ENCODE data around the gene PLEKHH1.

PLEKHH1 gene

DNA sequence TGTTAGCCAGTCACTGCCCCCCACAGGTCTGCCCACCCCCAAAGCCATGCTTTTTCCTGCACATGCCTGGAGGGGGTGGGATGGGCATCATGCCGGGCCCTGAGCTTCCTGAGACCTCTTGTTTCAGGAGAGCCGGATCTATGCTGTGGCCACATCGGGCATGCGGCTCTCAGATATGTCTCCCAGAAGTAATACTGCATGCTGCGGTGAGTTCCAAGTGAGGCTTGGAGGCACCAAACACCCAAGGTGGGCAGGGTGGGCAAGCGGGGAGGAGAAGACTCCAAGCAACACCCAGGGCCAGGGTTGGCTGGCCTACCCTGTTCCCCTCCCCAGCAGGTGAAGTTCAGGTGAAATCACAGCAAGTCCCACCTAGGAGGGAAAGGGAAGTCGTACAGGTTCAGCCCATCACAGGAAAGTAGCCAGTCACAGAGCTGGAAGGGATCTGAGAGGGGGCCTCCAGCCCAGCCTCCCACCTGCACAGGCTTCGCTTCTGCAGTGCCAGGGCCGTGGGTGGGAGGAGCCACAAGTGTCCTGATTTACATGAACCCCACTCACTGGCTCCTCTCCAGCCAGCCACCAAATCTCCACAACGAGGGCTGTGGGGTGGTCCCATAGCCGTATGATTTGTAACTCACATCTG, 36.0 kb downstream of the PLEKHH1 start:
- DNase-seq, result no peak

GRCh38 chr14:67569651-67570290, 36.7 kb downstream of the PLEKHH1 start:
- DNase-seq, result no peak

GRCh38 chr14:67570453-67570852, 37.4 kb downstream of the PLEKHH1 start:
- DNase-seq, result no peak

DNA sequence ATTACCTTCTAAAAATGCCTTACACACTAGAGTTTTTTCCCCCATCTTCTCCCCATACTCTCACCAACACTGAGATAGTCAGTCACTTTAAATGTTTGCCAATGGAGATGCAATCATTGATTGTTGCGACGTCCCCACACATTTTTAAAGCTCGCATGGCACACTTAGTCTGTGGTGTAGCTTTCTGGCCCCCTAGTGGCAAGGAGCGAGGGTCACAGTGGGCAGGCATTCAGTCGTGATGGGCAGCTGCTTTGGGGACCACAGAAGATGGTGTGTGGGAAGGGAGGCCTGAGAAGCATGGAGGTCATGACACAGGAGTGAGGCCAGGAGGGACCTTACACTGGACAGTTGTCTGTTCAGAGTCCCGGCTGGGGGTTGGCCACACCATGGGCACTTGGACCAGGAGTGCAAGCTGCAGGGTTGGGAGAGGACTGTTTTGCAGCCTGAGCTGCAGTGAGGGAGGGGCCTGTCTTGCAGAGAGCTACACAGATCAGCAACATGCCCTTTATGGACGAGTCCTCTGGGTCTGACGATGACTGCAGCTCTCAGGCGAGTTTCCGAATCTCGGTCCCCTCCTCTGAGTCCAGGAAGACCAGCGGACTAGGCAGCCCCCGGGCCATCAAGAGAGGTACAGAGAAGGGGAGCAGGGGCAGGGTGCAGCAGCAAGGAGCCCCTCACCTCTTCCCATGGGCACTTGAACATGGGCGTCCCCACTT, 38.3 kb downstream of the PLEKHH1 start:
- no peak for DNase-seq

DNA sequence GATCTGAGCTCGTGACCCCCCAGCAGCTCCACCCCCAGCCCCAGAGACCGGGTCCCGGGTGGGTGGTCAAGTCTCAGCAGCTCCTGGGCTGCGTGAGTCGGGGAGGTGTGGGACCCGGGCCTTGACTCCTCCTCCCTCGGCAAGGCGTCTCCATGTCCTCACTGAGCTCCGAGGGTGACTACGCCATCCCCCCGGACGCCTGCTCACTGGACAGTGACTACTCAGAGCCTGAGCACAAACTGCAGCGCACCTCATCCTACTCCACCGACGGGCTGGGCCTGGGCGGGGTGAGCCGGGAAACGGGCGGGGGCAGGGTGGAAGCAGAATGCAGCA, 38.9 kb downstream of the PLEKHH1 start:
- DNase-seq, result no peak

DNA sequence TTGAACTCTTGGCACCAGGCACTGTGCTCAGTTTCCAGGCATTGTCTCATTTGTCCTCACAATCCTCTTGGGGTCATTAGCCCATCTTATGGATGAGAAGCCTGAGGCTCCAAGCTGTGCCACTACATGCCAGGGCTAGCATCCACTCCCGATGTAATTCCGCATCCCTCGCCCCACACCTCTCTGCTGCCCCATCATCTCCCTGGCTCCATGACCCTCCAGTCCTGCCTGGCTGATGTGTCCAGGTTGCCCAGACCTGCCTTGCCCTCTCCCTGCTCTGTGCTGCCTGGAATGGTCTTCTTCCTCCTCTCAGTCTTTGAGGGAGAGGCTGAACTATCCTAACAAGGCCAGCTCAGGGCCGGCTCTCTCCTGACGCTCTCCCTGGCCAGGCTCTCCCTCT, 39.5 kb downstream of the PLEKHH1 start:
- no peak for DNase-seq

GRCh38 chr14:67573228-67574010, 40.3 kb downstream of the PLEKHH1 start:
- no peak for DNase-seq

DNA sequence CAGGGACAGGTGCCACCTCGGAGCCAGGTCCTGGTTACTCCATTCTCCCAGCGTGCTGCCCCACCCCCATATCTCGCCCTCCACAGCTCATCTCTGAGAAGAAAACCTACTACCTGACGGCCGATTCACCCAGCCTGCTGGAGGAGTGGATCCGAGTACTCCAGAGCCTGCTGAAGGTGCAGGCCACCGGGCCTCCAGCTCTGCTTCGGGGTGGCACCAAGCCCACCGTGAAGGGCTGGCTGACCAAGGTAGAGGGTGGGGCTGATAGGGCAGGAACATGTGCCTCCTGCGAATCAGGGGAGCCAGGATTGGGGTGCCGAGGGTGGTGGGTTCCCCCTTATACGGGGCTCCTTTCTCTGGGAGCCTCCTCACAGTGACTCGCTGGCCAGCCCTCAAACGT, 41.1 kb downstream of the PLEKHH1 start:
- DNase-seq, result no peak

- DNase-seq, result no peak
These were observed 41.7 kb downstream of the PLEKHH1 start for GRCh38 chr14:67574806-67575205.

GRCh38 chr14:67575684-67576083, 42.6 kb downstream of the PLEKHH1 start:
- DNase-seq, result no peak

GRCh38 chr14:67576216-67576955, 43.3 kb downstream of the PLEKHH1 start:
- DNase-seq, result no peak

- DNase-seq, result no peak
These were observed 44.2 kb downstream of the PLEKHH1 start for GRCh38 chr14:67577181-67577808.

DNA sequence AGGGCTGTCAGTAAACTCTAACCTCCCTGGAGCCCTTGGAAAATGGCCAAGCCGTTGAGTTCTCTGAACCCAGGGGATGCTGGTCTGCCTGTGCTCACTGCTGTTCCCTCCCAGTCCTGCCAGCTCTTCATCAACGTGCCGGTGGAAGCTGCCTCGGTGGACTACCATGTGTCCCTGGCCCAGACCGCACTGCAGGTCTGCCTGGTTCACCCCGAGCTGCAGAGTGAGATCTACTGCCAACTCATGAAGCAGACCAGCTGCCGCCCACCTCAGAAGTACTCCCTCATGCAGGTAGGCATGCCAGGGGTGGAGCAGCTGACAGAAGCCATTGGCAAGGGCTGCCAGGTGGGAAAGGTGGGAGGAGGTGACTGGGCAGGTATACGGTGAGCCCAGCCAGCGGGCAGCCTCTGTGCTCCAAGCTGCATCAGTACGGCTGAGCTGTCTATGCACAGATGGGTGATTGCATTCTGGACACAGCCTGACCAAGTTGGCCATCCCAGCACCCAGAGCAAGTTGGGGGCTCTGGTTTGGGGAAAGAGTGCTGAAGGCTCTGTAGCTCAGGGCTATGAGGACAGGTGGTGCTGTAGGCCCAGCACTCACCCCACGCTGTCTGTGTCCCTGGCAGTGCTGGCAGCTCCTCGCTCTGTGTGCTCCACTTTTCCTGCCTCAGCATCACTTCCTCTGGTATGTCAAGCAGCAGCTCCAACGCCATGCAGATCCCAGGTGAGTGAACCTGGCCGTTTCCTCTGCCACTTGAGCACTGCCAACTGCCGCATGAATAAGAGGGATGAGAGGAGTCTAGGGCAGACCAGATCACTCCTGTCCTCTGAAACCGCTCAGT, 45.0 kb downstream of the PLEKHH1 start:
- DNase-seq, result no peak

GRCh38 chr14:67579040-67579439, 46.0 kb downstream of the PLEKHH1 start:
- DNase-seq, result no peak

DNA sequence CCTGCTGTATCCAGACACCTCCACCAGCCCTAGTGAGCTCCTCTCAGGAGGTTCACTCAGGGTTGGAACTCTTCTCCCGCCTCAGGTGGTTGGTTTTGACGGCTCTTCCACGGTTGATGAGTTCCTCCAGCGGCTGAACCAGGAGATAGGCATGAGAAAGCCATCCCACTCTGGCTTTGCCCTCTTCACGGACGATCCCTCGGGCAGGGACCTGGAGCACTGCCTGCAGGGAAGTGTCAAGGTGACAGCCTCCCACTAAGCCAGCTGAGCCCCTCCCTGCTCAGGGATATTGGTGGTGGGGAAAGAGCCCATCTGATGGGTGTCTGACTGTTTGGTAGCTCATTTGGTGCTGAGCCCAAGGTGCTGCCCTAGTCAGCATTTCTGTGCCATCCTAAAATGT, 46.5 kb downstream of the PLEKHH1 start:
- no peak for DNase-seq

DNA sequence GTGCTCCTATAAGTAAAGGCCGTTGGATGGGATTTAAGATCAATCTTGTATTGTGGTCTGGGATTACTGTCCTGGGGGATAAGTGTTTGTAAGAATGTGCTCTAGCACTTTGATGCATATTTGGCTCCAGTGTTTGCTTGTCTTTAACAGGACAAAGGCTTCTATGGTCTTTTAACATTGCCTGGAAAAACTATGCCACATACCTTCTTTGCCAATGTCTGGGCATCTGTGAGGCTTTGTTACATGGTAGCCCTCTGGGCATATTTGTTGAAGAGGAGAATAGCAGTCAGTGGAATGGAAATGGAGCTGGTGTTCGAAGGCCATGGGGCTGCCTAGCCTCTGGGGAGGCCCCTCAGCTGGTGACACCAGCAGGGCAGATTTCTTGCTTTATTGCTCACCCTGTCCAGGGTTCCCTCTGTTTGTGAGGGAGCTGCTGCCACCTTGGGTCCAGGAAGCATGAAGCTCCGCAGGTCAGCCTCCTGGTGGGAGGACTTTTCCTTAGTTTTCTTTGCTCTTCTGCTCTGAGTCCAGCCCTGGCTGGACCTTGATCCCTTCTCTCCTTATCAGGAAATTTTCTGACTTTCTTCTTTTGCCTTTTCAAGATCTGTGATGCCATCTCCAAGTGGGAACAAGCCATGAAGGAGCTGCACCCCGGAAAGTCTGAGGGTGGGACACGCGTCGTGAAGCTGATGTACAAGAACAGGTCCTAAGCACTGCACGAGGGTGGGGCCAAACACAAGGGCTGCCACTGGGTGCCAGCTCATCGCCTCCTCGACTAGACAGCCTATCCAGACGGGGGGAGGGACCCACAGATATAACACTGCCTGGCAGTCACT, 47.5 kb downstream of the PLEKHH1 start:
- DNase-seq, result no peak

DNA sequence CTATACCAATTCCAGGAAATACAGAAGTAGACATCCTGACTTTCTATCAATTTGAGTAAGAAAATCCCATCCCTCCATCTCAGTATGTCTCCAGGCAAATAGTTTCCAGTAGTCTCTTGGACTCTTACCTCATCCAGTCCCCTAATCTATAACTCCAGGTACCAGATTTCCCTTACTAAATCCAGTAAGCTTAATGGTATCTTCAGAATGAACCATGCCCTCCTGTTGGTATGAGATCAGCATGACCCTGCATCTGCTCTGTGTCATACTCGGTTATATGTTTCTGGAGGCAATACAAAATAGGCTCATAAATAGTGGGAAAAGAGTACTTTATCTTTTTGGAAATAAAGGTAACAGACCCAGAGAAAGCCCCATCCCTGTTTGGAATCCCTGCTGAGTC, 48.6 kb downstream of the PLEKHH1 start:
- no peak for DNase-seq

- no peak for DNase-seq
These were observed 49.0 kb downstream of the PLEKHH1 start for GRCh38 chr14:67582061-67582460.

DNA sequence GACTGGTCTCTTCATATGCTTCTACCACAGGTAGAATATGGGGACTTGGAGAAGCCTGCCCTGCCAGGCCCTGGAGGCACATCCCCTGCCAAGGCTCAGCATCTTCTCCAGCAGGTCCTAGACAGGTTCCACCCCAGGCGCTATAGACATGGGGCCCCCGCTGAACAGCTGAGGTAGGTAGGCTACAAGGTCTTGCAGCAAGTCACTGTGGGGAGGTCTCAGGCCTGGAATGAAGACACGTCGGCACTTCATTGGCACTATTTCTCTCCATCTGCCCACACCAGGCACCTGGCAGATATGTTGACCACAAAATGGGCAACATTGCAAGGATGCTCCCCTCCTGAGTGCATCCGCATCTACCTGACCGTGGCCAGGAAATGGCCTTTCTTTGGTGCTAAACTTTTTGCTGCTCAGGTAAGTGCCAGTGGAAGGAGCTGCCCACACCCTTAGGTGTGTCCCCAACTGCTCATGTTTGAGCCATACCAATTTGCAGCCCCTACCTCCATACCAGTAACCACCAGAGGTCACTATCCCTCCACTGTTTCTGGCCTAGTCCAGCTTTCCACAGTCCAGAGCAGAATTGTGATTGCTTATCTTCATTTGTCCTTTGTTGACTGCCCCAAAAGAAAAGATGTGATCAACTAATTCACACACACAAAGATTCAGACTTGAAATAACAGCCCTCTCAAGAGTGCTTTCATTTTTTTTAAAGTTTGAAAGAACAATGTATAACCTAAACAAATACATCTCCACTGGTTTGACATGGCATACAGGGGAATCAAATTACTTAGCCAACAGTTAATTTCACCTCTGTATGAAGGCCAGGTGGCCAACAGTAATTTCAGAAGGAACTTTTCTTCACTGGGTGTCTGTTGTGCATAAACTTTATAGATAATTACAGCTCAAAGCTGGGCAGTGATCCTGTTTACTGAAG, 50.9 kb downstream of the PLEKHH1 start:
- DNase-seq, result no peak

All from cortex of kidney (tissue), 1 donor.